C4-2B (cell line): Measurements from ENCODE around the gene SCNN1G.

ENCODE experiments used
- H3K27ac ChIP-seq: fragments of 450-650 bp; 2 replicates; pipeline ENCODE4 v1.5.1; 2017
- ZFX ChIP-seq: fragments of 450-650 bp; IDR thresholded peaks from 2 replicates; pipeline ENCODE4 v1.6.1; 2017
- TF ChIP-seq, protein P1 (sequence below): fragments of 450-650 bp; conservative IDR thresholded peaks from 2 replicates; pipeline ENCODE4 v1.5.1; 2017; ENCODE audit warnings: mild to moderate bottlenecking

SCNN1G gene

GRCh38 chr16:23152386-23153178 is 30.0 kb upstream of the SCNN1G start:
- H3K27ac ChIP-seq = peak overlapping the region; percentile 42

GRCh38 chr16:23155445-23156049 is 27.0 kb upstream of the SCNN1G start:
- TF ChIP-seq, protein P1, sequence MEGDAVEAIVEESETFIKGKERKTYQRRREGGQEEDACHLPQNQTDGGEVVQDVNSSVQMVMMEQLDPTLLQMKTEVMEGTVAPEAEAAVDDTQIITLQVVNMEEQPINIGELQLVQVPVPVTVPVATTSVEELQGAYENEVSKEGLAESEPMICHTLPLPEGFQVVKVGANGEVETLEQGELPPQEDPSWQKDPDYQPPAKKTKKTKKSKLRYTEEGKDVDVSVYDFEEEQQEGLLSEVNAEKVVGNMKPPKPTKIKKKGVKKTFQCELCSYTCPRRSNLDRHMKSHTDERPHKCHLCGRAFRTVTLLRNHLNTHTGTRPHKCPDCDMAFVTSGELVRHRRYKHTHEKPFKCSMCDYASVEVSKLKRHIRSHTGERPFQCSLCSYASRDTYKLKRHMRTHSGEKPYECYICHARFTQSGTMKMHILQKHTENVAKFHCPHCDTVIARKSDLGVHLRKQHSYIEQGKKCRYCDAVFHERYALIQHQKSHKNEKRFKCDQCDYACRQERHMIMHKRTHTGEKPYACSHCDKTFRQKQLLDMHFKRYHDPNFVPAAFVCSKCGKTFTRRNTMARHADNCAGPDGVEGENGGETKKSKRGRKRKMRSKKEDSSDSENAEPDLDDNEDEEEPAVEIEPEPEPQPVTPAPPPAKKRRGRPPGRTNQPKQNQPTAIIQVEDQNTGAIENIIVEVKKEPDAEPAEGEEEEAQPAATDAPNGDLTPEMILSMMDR = peak; percentile 44
- no peak for TF ChIP-seq ZFX
- H3K27ac ChIP-seq = no peak overlapping the region

More at GRCh38 chr16:23152386-23153178, 30.0 kb upstream of the SCNN1G start:
- TF ChIP-seq, protein P1 = no peak
- no peak for TF ChIP-seq ZFX

- no peak for TF ChIP-seq ZFX
- TF ChIP-seq, protein P1 = no peak
- no peak overlapping the region for H3K27ac ChIP-seq
These were observed 26.4 kb upstream of the SCNN1G start for GRCh38 chr16:23156110-23156509.

DNA sequence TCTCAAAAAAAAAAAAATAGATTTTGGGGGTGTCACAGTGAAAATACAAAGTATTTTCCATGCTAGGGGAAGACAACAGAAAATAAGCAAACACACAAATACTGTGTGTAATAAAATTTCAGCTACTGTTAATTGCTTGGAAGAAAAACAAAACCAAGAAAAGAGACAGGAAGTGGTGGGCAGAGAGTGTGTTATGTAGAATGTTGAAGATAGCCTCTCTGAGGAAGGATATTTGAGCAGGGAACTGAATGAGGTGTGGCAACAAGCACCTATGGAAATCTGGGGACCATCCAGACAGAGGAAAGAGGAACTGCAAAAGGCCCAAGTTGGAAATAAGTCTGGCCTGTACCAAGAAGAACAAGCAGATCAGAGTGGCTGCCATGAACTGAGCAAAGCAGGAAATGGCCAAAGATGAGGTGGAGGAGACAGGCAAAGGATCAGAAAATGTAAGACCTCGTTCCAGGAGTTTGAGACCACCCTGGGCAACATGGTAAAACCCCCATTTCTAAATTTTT is 25.5 kb upstream of the SCNN1G start:
- TF ChIP-seq, protein P1 = no peak
- TF ChIP-seq ZFX = no peak
- no peak overlapping the region for H3K27ac ChIP-seq

DNA sequence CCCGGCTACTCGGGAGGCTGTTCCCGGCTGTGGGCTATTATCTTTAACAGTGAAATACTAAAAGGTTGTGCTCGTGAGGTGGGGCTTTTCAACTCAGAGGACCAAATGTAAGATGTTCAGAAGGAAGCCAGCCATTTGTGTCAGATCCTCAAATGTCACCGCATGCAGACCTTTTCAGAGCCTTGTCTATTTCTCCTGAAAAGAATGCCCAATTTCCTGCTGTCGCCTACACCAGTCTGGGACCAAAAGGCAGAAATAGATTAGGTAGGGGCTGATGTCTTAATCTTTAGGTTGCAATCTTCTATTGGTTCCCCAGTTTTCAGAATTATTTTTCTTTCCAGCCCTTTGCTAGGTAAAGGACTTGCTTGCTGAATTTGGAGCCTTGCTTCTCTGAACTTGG is 24.4 kb upstream of the SCNN1G start:
- no peak for TF ChIP-seq ZFX
- TF ChIP-seq, protein P1 = no peak
- no peak overlapping the region for H3K27ac ChIP-seq

- TF ChIP-seq, protein P1 = no peak
- no peak for TF ChIP-seq ZFX
- H3K27ac ChIP-seq = no peak overlapping the region
These were observed 22.5 kb upstream of the SCNN1G start for GRCh38 chr16:23160082-23160481.

GRCh38 chr16:23160574-23160973 is 22.0 kb upstream of the SCNN1G start:
- TF ChIP-seq, protein P1 = no peak
- no peak for TF ChIP-seq ZFX
- H3K27ac ChIP-seq = no peak overlapping the region
